ENCODE data around the gene STKLD1.

DNA sequence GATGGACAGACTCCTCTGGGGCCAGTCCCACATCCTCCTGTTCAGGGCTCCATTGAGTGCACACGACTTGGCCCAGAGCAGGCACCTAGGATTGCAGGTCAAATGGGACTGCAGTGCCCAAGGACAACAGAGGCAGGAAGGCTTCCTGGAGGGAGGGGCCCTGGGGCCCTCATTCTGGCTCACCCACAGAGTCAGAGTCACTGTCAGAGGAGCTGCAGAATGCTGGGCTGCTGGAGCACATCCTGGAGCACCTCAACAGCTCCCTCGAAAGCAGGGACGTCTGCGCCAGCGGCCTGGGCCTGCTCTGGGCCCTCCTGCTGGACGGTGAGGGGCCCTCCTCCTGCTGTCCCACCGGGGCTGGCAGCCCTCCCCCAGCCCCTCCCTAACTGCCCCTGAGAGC, 26.5 kb downstream of the STKLD1 start:
- TF ChIP-seq POLR2A (IDR thresholded peaks at IDR 0.05; ENCODE audit: low read depth, low read length) (no peak), POLR2AphosphoS5 (IDR thresholded peaks at IDR 0.05; ENCODE audit: low read depth, low read length) (no peak), SPI1 (IDR thresholded peaks at IDR 0.05; ENCODE audit: low read depth, low read length) (no peak)

Data from GM12891 (cell line).